ENCODE measurements around the gene VWA5B1. TPM values are rescaled to one million over a fixed set of nuclear protein-coding genes. Genes with fewer than 3 reads are reported as not detected.

VWA5B1 gene
- total and polyA plus RNA-seq, 2 experiments from 2014 or later, result 0.16 to 1.0 TPM

GRCh38 chr1:20376171-20376570 is 85.5 kb downstream of the VWA5B1 start:
- ATAC-seq (no peak), DNase-seq (ENCODE audit: low spot score) (no peak)
- Histone ChIP-seq H3K27ac (ENCODE audit: low read depth) (no peak overlapping the region), H3K79me2 (replicated peaks; ENCODE audit: insufficient read depth) (no peaks in the 10 kb centered on the region), H3K4me2 (no peak overlapping the region), H3K4me3 (no peak overlapping the region), H2AFZ (no peak overlapping the region), H3K27me3 (ENCODE audit: insufficient read depth) (peaks cover 14% of the 10 kb centered on the region), H3K4me1 (ENCODE audit: insufficient read depth) (no peaks in the 10 kb centered on the region; the same call in 1 of the 2 replicates), H3K36me3 (ENCODE audit: insufficient read depth) (no peaks in the 10 kb centered on the region), H4K20me1 (replicated peaks; ENCODE audit: insufficient read depth) (no peaks in the 10 kb centered on the region; the same call in 1 of the 2 replicates), H3K9me2 (ENCODE audit: insufficient read depth) (no peaks in the 10 kb centered on the region), H3F3A (replicated peaks; ENCODE audit: low read depth) (no peaks in the 10 kb centered on the region)
- Mint-ChIP-seq H3K27ac (no peak overlapping the region), H3K4me1 (peaks cover 11% of the 10 kb centered on the region), H3K9me3 (no peaks in the 10 kb centered on the region), H3K36me3 (ENCODE audit: low read depth) (no peaks in the 10 kb centered on the region), H3K4me3 (no peak overlapping the region; the same call in 2 of the 3 replicates), H3K27me3 (ENCODE audit: insufficient read depth, low read depth, poor library complexity) (peaks cover 21% of the 10 kb centered on the region)
- no peak for TF ChIP-seq JUNB (IDR thresholded peaks at IDR 0.05; ENCODE audit: unreplicated experiment)
- TF ChIP-seq CREB1 (CRISPR knock-in tag; IDR thresholded peaks at IDR 0.05; ENCODE audit: low read depth), result no peak
- no peak for TF ChIP-seq POLR2AphosphoS5 (IDR thresholded peaks at IDR 0.05; ENCODE audit: low read depth)
- TF ChIP-seq STAT1 (IDR thresholded peaks at IDR 0.05; ENCODE audit: unreplicated experiment), result no peak
- TF ChIP-seq ZNF114 (CRISPR knock-in tag; IDR thresholded peaks at IDR 0.05), result no peak
- TF ChIP-seq NANOG (IDR thresholded peaks at IDR 0.05; ENCODE audit: borderline replicate concordance), result no peak
- TF ChIP-seq ZNF462 (CRISPR knock-in tag; IDR thresholded peaks at IDR 0.05), result no peak
- TF ChIP-seq ZNF331 (CRISPR knock-in tag; IDR thresholded peaks at IDR 0.05; ENCODE audit: low read depth), result no peak
- no peak for TF ChIP-seq EZH2 (IDR thresholded peaks at IDR 0.05; ENCODE audit: low read depth, unreplicated experiment)
- no peak for TF ChIP-seq EZH2phosphoT487 (IDR thresholded peaks at IDR 0.05; ENCODE audit: unreplicated experiment)
- no peak for TF ChIP-seq CTCF (conservative IDR thresholded peaks at IDR 0.05; ENCODE audit: low read depth in 2 of 2)
- no peak for TF ChIP-seq REST (IDR thresholded peaks at IDR 0.05; ENCODE audit: unreplicated experiment)
- TF ChIP-seq ETS1 (IDR thresholded peaks at IDR 0.05), result no peak

All from GM23338 (cell line).